ENCODE data around the gene USP13.
A peak's percentile ranks its signal among the peaks of the same experiment; 100 is the strongest.

Gene USP13

DNA sequence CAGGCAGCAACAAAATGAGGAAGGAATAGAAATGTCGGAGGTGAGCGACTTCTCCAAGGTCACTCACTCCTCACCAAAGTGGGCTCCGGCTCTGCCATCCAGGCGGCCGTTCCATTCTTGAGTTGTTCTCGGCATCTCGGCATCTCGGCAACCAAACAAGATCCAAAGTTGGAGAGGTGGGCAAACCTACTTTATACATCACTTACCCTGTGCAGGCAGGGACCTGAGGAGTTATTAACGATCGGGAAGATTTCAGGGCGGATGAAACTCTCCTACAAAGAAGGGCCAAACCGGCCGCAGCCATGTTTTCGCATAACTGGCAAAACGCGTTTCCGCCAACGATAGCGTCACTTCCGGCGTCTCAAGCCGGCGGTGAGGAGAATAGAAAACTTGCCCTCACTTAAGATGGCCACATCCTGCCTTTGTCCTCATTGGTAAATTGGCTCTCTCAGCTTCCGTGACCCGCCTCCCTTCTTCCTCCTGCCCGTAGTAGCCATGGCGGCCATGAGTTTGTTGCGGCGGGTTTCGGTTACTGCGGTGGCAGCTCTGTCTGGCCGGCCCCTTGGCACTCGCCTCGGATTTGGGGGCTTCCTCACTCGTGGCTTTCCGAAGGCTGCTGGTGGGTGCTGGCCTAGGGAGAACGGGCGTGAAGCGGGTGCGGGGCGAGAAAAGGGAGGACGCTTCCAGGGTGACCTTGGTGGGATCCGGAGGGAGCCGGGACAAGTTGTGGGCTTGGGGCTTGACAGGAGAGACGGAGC, 48.3 kb upstream of the USP13 start, which contains the start of the genes MRPL47 and NDUFB5:
Gene MRPL47, minus strand, starts transcription at position 318 of the 758 bp plus-strand sequence. Its CDS starts 14 bp downstream, at position 304.
Gene NDUFB5, plus strand, starts transcription at position 474 of the 758 bp plus-strand sequence. Its CDS starts 22 bp downstream, at position 496.
- peaks cover 25% of the 10 kb centered on the region for H3K4me1 ChIP-seq (ENCODE audit: low read depth, poor library complexity, severe bottlenecking)
- peak within 1 kb of the TSS; percentile 87 for H3K4me3 ChIP-seq (IDR thresholded peaks at IDR 0.05; ENCODE audit: insufficient read depth, low read depth, low read length)
- peak within 1 kb of the TSS; percentile 93 for H3K9ac ChIP-seq
- TF ChIP-seq, protein P1, sequence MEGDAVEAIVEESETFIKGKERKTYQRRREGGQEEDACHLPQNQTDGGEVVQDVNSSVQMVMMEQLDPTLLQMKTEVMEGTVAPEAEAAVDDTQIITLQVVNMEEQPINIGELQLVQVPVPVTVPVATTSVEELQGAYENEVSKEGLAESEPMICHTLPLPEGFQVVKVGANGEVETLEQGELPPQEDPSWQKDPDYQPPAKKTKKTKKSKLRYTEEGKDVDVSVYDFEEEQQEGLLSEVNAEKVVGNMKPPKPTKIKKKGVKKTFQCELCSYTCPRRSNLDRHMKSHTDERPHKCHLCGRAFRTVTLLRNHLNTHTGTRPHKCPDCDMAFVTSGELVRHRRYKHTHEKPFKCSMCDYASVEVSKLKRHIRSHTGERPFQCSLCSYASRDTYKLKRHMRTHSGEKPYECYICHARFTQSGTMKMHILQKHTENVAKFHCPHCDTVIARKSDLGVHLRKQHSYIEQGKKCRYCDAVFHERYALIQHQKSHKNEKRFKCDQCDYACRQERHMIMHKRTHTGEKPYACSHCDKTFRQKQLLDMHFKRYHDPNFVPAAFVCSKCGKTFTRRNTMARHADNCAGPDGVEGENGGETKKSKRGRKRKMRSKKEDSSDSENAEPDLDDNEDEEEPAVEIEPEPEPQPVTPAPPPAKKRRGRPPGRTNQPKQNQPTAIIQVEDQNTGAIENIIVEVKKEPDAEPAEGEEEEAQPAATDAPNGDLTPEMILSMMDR (conservative IDR thresholded peaks at IDR 0.05; ENCODE audit: low read depth, low read length), result no peak
- peak within 1 kb of the TSS; percentile 93 for H3K4me2 ChIP-seq
- no peaks in the 10 kb centered on the region for H3K36me3 ChIP-seq (ENCODE audit: insufficient read depth)
- peak within 1 kb of the TSS; percentile 60 for H2AFZ ChIP-seq (ENCODE audit: low read depth)
- peak within 1 kb of the TSS; percentile 79 for H3K27ac ChIP-seq
- no peaks in the 10 kb centered on the region for H3K27me3 ChIP-seq (ENCODE audit: insufficient read depth, low read depth)
- H3K79me2 ChIP-seq (ENCODE audit: insufficient read depth, low read depth), result peaks cover 53% of the 10 kb centered on the region
- H4K20me1 ChIP-seq (ENCODE audit: insufficient read depth), result no peaks in the 10 kb centered on the region

DNA sequence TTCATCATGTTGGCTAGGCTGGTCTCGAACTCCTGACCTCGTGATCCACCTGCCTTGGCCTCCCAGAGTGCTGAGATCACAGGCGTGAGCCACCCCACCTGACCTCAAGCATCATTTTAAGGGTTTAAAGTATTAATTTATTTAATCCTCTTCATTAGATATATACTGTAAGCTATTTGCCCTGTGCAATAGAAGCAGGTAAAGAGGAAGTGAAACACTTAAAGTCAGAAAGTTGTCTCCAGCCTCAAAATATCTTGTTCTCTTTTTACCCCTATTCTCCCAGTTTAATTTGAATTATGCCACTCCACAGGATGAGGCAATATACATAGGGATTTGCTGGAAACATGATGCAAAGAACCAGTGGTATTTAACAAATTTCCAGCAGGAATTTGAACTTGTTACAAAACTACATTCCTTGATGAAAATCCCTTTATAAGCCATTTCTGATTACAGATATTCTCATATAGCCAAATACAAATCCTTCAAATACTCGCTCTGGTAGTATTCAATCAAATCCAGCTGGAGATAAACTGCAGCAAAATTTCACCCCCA, 46.2 kb upstream of the USP13 start:
- Histone ChIP-seq H4K20me1 (ENCODE audit: insufficient read depth) (no peaks in the 10 kb centered on the region), H2AFZ (ENCODE audit: low read depth) (no peak overlapping the region), H3K79me2 (ENCODE audit: insufficient read depth, low read depth) (peaks cover 47% of the 10 kb centered on the region), H3K27me3 (ENCODE audit: insufficient read depth, low read depth) (no peaks in the 10 kb centered on the region), H3K4me2 (no peak overlapping the region), H3K9ac (no peak overlapping the region), H3K4me3 (IDR thresholded peaks at IDR 0.05; ENCODE audit: insufficient read depth, low read depth, low read length) (no peak overlapping the region), H3K27ac (no peak overlapping the region), H3K4me1 (ENCODE audit: low read depth, poor library complexity, severe bottlenecking) (peaks cover 25% of the 10 kb centered on the region), H3K36me3 (ENCODE audit: insufficient read depth) (no peaks in the 10 kb centered on the region)
- TF ChIP-seq, protein P1 (conservative IDR thresholded peaks at IDR 0.05; ENCODE audit: low read depth, low read length), result no peak

DNA sequence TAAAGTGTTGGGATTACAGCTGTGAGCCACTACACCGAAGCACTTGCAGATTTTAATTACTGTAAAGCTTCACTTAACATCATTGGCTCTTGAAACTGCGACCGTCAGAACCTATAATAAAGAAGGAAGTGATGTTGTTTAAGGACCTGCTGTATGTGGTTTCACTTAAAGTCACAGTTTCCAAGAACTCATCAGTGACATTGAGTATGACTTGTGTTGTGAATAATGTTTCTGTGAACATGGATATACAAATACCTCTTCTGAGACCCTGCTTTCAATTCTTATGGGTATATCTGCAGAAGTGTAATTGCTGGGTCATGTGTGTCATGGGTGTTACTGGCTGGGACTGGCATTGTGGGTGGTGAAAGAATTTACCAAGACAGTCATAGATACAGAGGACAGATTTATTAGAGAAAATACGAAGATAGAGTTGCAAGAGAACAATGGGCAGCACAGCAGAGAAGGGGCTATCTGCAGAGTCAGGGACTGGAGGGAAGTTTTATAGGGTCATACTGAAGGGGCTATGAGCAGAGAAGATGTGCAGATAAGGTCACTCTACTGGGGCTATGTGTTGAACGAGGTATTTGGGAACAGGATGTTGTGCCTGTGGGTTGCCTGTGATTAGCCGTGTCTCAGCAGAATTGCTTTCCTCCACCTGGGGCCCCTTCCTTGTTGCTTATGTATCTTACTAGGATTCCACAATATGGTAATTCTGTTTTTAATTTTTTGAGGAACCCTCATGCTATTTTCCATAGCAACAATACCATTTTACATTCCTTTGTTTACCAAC, 43.7 kb upstream of the USP13 start:
- no peak overlapping the region for H3K4me3 ChIP-seq (IDR thresholded peaks at IDR 0.05; ENCODE audit: insufficient read depth, low read depth, low read length)
- H3K4me2 ChIP-seq, result no peak overlapping the region
- H3K36me3 ChIP-seq (ENCODE audit: insufficient read depth), result no peaks in the 10 kb centered on the region
- no peaks in the 10 kb centered on the region for H3K27me3 ChIP-seq (ENCODE audit: insufficient read depth, low read depth)
- H4K20me1 ChIP-seq (ENCODE audit: insufficient read depth), result no peaks in the 10 kb centered on the region
- H3K27ac ChIP-seq, result no peak overlapping the region
- peaks cover 12% of the 10 kb centered on the region for H3K4me1 ChIP-seq (ENCODE audit: low read depth, poor library complexity, severe bottlenecking)
- no peak overlapping the region for H2AFZ ChIP-seq (ENCODE audit: low read depth)
- H3K79me2 ChIP-seq (ENCODE audit: insufficient read depth, low read depth), result peaks cover 25% of the 10 kb centered on the region
- TF ChIP-seq, protein P1 (conservative IDR thresholded peaks at IDR 0.05; ENCODE audit: low read depth, low read length), result no peak
- H3K9ac ChIP-seq, result no peak overlapping the region

DNA sequence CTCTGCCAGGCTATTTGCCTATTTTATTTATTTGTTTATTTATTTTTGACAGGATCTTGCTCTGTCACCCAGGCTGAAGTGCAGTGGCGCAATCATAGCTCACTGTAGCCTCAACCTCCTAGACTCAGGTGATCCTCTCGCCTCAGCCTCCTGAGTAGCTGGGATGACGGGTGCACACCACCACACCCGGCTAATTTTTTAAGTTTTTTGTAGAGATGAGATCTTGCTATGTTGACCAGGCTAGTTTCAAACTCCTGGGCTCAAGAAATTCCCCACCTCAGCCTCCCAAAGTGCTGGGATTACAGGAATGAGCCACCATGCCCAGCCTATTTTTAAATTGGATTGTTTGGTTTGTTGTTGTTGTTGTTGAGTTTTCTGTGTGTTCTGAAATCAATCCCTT, 42.8 kb upstream of the USP13 start:
- no peaks in the 10 kb centered on the region for H4K20me1 ChIP-seq (ENCODE audit: insufficient read depth)
- no peaks in the 10 kb centered on the region for H3K36me3 ChIP-seq (ENCODE audit: insufficient read depth)
- H3K27ac ChIP-seq, result no peak overlapping the region
- H3K27me3 ChIP-seq (ENCODE audit: insufficient read depth, low read depth), result no peaks in the 10 kb centered on the region
- TF ChIP-seq, protein P1 (conservative IDR thresholded peaks at IDR 0.05; ENCODE audit: low read depth, low read length), result no peak
- H3K4me3 ChIP-seq (IDR thresholded peaks at IDR 0.05; ENCODE audit: insufficient read depth, low read depth, low read length), result no peak overlapping the region
- H2AFZ ChIP-seq (ENCODE audit: low read depth), result no peak overlapping the region
- peaks cover 12% of the 10 kb centered on the region for H3K4me1 ChIP-seq (ENCODE audit: low read depth, poor library complexity, severe bottlenecking)
- H3K9ac ChIP-seq, result no peak overlapping the region
- H3K79me2 ChIP-seq (ENCODE audit: insufficient read depth, low read depth), result peaks cover 19% of the 10 kb centered on the region
- no peak overlapping the region for H3K4me2 ChIP-seq
